GM18870 (cell line): ENCODE results near the gene SEMA3D.
"Not testable (repeated sequence)": the region's sequence is repeated elsewhere in the genome, so short reads cannot be mapped to it uniquely, and the experiment has no call there.

Experiments
- ATAC-seq: cut with Tn5 transposase; IDR thresholded peaks from one replicate; pipeline ENCODE4 v1.9.1; 2021; ENCODE audit warnings: moderate library complexity; ENCODE audit not compliant: unreplicated experiment

Gene SEMA3D

GRCh38 chr7:85000735-85001350 is 186.0 kb downstream of the SEMA3D start:
- ATAC-seq = no peak

GRCh38 chr7:84999450-84999849 is 187.4 kb downstream of the SEMA3D start:
- no peak for ATAC-seq

- no peak for ATAC-seq
Observed at GRCh38 chr7:84998665-84999064, 188.2 kb downstream of the SEMA3D start.

GRCh38 chr7:84997626-84998025 is 189.2 kb downstream of the SEMA3D start:
- no peak for ATAC-seq

- ATAC-seq = not testable (repeated sequence)
Observed at GRCh38 chr7:84992954-84993353, 193.9 kb downstream of the SEMA3D start.

GRCh38 chr7:84985073-84985784 is 201.6 kb downstream of the SEMA3D start:
- ATAC-seq = no peak

GRCh38 chr7:84982199-84982598 is 204.7 kb downstream of the SEMA3D start:
- no peak for ATAC-seq

GRCh38 chr7:84981055-84981976 is 205.5 kb downstream of the SEMA3D start:
- no peak for ATAC-seq

GRCh38 chr7:84975586-84976185 is 211.2 kb downstream of the SEMA3D start:
- ATAC-seq = no peak

GRCh38 chr7:84971360-84971759 is 215.5 kb downstream of the SEMA3D start:
- no peak for ATAC-seq

GRCh38 chr7:84970670-84971069 is 216.2 kb downstream of the SEMA3D start:
- ATAC-seq = no peak

GRCh38 chr7:84953234-84953633 is 233.6 kb downstream of the SEMA3D start:
- no peak for ATAC-seq

- no peak for ATAC-seq
Observed at GRCh38 chr7:84950836-84951235, 236.0 kb downstream of the SEMA3D start.

GRCh38 chr7:84949501-84949900 is 237.4 kb downstream of the SEMA3D start:
- no peak for ATAC-seq

- no peak for ATAC-seq
Observed at GRCh38 chr7:84949067-84949466, 237.8 kb downstream of the SEMA3D start.

- no peak for ATAC-seq
Observed at GRCh38 chr7:84948634-84949033, 238.2 kb downstream of the SEMA3D start.

GRCh38 chr7:84946549-84946948 is 240.3 kb downstream of the SEMA3D start:
- no peak for ATAC-seq
